Uterus (tissue), 4 donors: ENCODE measurements around the gene GNG4. TPM values are rescaled to one million over a fixed set of nuclear protein-coding genes. Genes with fewer than 3 reads are reported as not detected.
"Not testable (repeated sequence)": the region's sequence is repeated elsewhere in the genome, so short reads cannot be mapped to it uniquely, and the experiment has no call there.

Experiments used
- DNase-seq, 2 donors: peaks; one replicate each; pipeline ENCODE4 v3.0.0-alpha.2; 2019 to 2020
- H3K27ac ChIP-seq, 2 donors: fragments of 200-600 bp; sonication (generic); 1 replicate in 1 of 2; 2 replicates in 1 of 2; pipeline ENCODE4 v1.5.1; 2016 to 2018
- H3K27me3 ChIP-seq, 2 donors: fragments of 200-600 bp; sonication (generic); one replicate each; pipeline ENCODE4 v1.5.1; 2018 to 2019; ENCODE audit warnings: control low read depth in 1 of 2
- H3K36me3 ChIP-seq, 2 donors: fragments of 200-600 bp; sonication (generic); one replicate each; pipeline ENCODE4 v1.5.1; 2019; ENCODE audit warnings: control low read depth in 1 of 2
- H3K4me1 ChIP-seq, 2 donors: fragments of 200-600 bp; sonication (generic); one replicate each; pipeline ENCODE4 v1.5.1; 2018 to 2019; ENCODE audit warnings: control low read depth in 1 of 2
- H3K4me3 ChIP-seq, 2 donors: fragments of 200-600 bp; sonication (generic); 1 replicate in 1 of 2; 2 replicates in 1 of 2; pipeline ENCODE4 v1.5.1; 2018 to 2019; ENCODE audit warnings: mild to moderate bottlenecking in 1 of 2
- H3K9me3 ChIP-seq, 2 donors: fragments of 200-600 bp; sonication (generic); one replicate each; pipeline ENCODE4 v1.5.1; 2019; ENCODE audit warnings: control low read depth in 1 of 2
- CTCF ChIP-seq, 4 experiments: fragments of 200-600 bp in 2 of 4; fragments of 450-650 bp in 2 of 4; sonication (generic) in 2 of 4; IDR thresholded peaks; one replicate each; pipeline ENCODE4 v1.5.1; 2016 to 2019; ENCODE audit warnings: antibody characterized with exemption in 4 of 4, mild to moderate bottlenecking in 2 of 4, moderate library complexity in 1 of 4
- POLR2A ChIP-seq, 2 donors: fragments of 450-650 bp; IDR thresholded peaks; one replicate each; pipeline ENCODE4 v1.6.1; 2016; ENCODE audit warnings: antibody characterized with exemption in 2 of 2, mild to moderate bottlenecking in 1 of 2, moderate library complexity in 1 of 2
- intact Hi-C: fragments of 100-400 bp; cut with DNase I; formaldehyde crosslinking; loops from one replicate; pipeline ENCODE4 v1.15.1; 2023; ENCODE audit warnings: low total_unique reads
- total RNA-seq, 4 donors: library from RNA; depleted of rRNA in 3 of 4; stranded (reverse); fragments of >200 nt in 3 of 4; gene quantifications; one replicate each; pipeline versions ENCODE4 v1.1.0 to v1.2.4, GENCODE V29; 2014 to 2023
- donor health status: DM: yes; HTN: yes; CAD: no.

The GNG4 gene
- total RNA-seq, 4 donors from 2014 or later = 0.51 to 8.2 (median 2.3) TPM

GRCh38 chr1:235650341-235651169, 971 bp upstream of the GNG4 start:
- Histone ChIP-seq H3K4me1 (peaks cover 0 to 12% of the 10 kb centered on the region in 2 donors), H3K4me3 (peak overlapping the region; percentile 23 to 52), H3K27me3 (peaks cover 0 to 17% of the 10 kb centered on the region in 2 donors), H3K27ac (peak overlapping the region; percentile 5 to 54), H3K36me3 (no peaks in the 10 kb centered on the region), H3K9me3 (no peaks in the 10 kb centered on the region)
- intact Hi-C loops = no loop called here
- TF ChIP-seq CTCF (IDR thresholded peaks at IDR 0.05) = no peak
- TF ChIP-seq POLR2A (IDR thresholded peaks at IDR 0.05) = no peak
- no peak for DNase-seq

GRCh38 chr1:235648954-235649367, 623 bp downstream of the GNG4 start:
- Histone ChIP-seq H3K27ac (no peak overlapping the region), H3K4me1 (peaks cover 0 to 12% of the 10 kb centered on the region in 2 donors), H3K4me3 (peak overlapping the region; percentile 23 to 52), H3K27me3 (peaks cover 0 to 17% of the 10 kb centered on the region in 2 donors), H3K36me3 (no peaks in the 10 kb centered on the region), H3K9me3 (no peaks in the 10 kb centered on the region)
- peak; percentile 35 to 36 for DNase-seq
- intact Hi-C loops = no loop called here
- TF ChIP-seq POLR2A (IDR thresholded peaks at IDR 0.05) (no peak), CTCF (IDR thresholded peaks at IDR 0.05) (no peak)

- no peak for TF ChIP-seq CTCF (IDR thresholded peaks at IDR 0.05)
- TF ChIP-seq POLR2A (IDR thresholded peaks at IDR 0.05) = no peak
- intact Hi-C loops = no loop called here
- Histone ChIP-seq H3K4me3 (peak overlapping the region in 1 of 2 donors; percentile 52), H3K27me3 (peaks cover 0 to 17% of the 10 kb centered on the region in 2 donors), H3K4me1 (peaks cover 0 to 12% of the 10 kb centered on the region in 2 donors), H3K9me3 (no peaks in the 10 kb centered on the region), H3K27ac (no peak overlapping the region), H3K36me3 (no peaks in the 10 kb centered on the region)
- DNase-seq = no peak
Measured at GRCh38 chr1:235648407-235648907, 1.1 kb downstream of the GNG4 start.

- H3K27me3 ChIP-seq = not testable (repeated sequence)
Measured at GRCh38 chr1:235647537-235647936, 2.0 kb downstream of the GNG4 start.

GRCh38 chr1:235646463-235646862, 3.1 kb downstream of the GNG4 start:
- no peak for TF ChIP-seq POLR2A (IDR thresholded peaks at IDR 0.05)
- no peak for TF ChIP-seq CTCF (IDR thresholded peaks at IDR 0.05)
- H3K36me3 ChIP-seq = no peaks in the 10 kb centered on the region
- DNase-seq = no peak
- H3K27ac ChIP-seq = no peak overlapping the region
- intact Hi-C loops = no loop called here
- H3K4me3 ChIP-seq = no peak overlapping the region
- H3K4me1 ChIP-seq = peaks cover 0 to 12% of the 10 kb centered on the region in 2 donors
- no peaks in the 10 kb centered on the region for H3K9me3 ChIP-seq
- peaks cover 0 to 3% of the 10 kb centered on the region in 2 donors for H3K27me3 ChIP-seq

More at GRCh38 chr1:235647537-235647936, 2.0 kb downstream of the GNG4 start:
- H3K4me1 ChIP-seq = peaks cover 0 to 12% of the 10 kb centered on the region in 2 donors
- DNase-seq, H3K27ac ChIP-seq, intact Hi-C loops, H3K36me3 ChIP-seq, H3K4me3 ChIP-seq, H3K9me3 ChIP-seq: not testable (repeated sequence)
